ENCODE results near the gene ZFP30.
"Not testable (repeated sequence)": the region's sequence is repeated elsewhere in the genome, so short reads cannot be mapped to it uniquely, and the experiment has no call there.

The ZFP30 gene

GRCh38 chr19:37655301-37655688 lies at the start of gene ZFP30:
TSS of gene ZFP30 (minus strand) at chr19:37655465. CDS start at chr19:37647822, 7,643 bp downstream.
- Mint-ChIP-seq H3K36me3 (ENCODE audit: insufficient read depth) (peaks cover 11% of the 10 kb centered on the region), H3K9me3 (no peaks in the 10 kb centered on the region), H3K4me3 (peak within 1 kb of the TSS; percentile 95), H3K27me3 (no peaks in the 10 kb centered on the region), H3K4me1 (peaks cover 29% of the 10 kb centered on the region), H3K27ac (ENCODE audit: low read depth) (peak within 1 kb of the TSS; percentile 88)
- DNase-seq (ENCODE audit: low spot score in 2 of 2), result peak in 1 of 2 donors; percentile 50
- ATAC-seq (replicated peaks; ENCODE audit: extremely low read depth, poor library complexity, severe bottlenecking), result peak; percentile 59

DNA sequence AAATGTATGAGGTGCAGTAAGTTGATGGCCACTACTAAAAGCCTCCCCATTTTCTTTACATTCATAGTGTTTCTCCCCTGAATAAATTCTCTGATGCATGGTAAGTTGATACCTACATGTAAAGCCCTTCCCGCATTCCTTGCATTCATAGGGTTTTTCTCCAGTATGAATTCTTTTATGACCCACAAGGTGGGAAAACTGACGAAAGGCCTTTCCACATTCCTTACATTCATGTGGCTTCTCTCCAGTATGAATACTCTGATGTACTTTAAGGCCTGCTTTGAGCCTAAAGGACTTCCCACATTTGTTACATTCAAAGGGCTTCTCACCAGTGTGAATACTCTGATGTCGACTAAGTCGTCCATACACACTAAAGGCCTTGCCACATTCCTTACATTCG lies 43.8 kb upstream of the ZFP30 start:
- Mint-ChIP-seq H3K27ac (ENCODE audit: low read depth) (peak overlapping the region; percentile 3), H3K9me3 (peaks cover 40% of the 10 kb centered on the region), H3K4me3 (no peak overlapping the region), H3K4me1 (no peaks in the 10 kb centered on the region), H3K36me3 (ENCODE audit: insufficient read depth) (peaks cover 7% of the 10 kb centered on the region), H3K27me3 (no peaks in the 10 kb centered on the region)
- no peak for DNase-seq (ENCODE audit: low spot score in 2 of 2)
- ATAC-seq (replicated peaks; ENCODE audit: extremely low read depth, poor library complexity, severe bottlenecking), result no peak

DNA sequence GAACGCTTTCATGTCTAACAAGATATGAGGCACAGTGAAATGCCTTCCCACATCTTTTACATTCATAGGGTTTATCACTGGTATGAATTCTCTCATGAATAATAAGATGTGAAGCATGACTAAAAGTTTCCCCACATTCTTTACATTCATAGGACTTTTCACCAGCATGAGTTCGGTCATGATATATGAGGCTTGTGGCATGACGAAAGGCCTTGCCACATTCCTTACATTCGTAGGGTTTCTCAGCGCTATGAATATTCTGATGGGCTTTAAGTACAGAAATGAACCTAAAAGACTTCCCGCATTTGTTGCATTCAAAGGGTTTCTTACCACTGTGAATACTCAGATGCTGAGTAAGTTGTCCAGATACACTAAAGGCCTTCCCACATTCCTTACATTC lies 43.0 kb upstream of the ZFP30 start:
- Mint-ChIP-seq H3K9me3 (peaks cover 40% of the 10 kb centered on the region), H3K4me3 (no peak overlapping the region), H3K36me3 (ENCODE audit: insufficient read depth) (peaks cover 8% of the 10 kb centered on the region), H3K27ac (ENCODE audit: low read depth) (no peak overlapping the region), H3K27me3 (no peaks in the 10 kb centered on the region), H3K4me1 (no peaks in the 10 kb centered on the region)
- no peak for DNase-seq (ENCODE audit: low spot score in 2 of 2)
- no peak for ATAC-seq (replicated peaks; ENCODE audit: extremely low read depth, poor library complexity, severe bottlenecking)

DNA sequence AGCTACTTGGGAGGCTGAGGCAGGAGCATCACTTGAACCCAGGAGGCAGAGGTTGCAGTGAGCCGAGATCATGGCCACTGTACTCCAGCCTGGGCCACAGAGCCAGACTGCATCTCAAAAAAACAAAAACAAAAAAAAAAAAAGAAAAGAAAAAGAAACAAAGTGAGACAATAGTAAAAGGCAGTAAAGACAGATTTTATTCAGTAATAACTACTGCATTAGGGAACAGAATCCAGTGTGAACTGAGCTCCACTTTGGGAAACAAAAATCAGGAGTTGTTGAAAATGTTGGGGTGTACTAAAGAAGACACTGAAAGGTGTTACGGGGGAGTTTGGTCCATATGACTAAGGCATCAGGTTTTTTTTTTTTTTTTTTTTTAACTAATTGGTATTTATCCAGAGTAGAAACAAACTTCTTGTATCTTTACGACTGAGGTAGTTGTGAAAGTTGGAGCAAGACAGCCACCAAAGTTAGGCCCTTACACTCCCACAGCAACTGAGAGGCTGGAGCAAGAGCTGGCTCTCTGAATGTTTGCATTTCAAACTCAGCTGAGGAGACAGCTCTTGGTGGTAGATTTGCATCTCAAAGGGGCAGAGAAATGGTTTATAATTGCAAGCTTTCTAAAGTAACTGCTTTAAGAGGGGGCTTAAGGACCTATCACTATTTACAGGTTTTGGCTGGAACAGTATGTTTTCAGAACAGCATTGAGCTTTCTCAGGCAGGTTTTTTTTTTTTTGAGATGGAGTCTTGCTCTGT lies 40.1 kb upstream of the ZFP30 start:
- H3K27ac Mint-ChIP-seq (ENCODE audit: low read depth), result no peak overlapping the region
- peaks cover 7% of the 10 kb centered on the region for H3K4me1 Mint-ChIP-seq
- ATAC-seq (replicated peaks; ENCODE audit: extremely low read depth, poor library complexity, severe bottlenecking), result no peak
- H3K36me3 Mint-ChIP-seq (ENCODE audit: insufficient read depth), result peaks cover 7% of the 10 kb centered on the region
- DNase-seq (ENCODE audit: low spot score in 2 of 2), result no peak
- H3K4me3 Mint-ChIP-seq, result no peak overlapping the region
- H3K27me3 Mint-ChIP-seq, result no peaks in the 10 kb centered on the region
- H3K9me3 Mint-ChIP-seq, result peaks cover 30% of the 10 kb centered on the region

- H3K4me3 Mint-ChIP-seq, result peak overlapping the region; percentile 96
- peaks cover 7% of the 10 kb centered on the region for H3K4me1 Mint-ChIP-seq
- no peak for ATAC-seq (replicated peaks; ENCODE audit: extremely low read depth, poor library complexity, severe bottlenecking)
- H3K9me3 Mint-ChIP-seq, result peaks cover 12% of the 10 kb centered on the region
- peaks cover 4% of the 10 kb centered on the region for H3K36me3 Mint-ChIP-seq (ENCODE audit: insufficient read depth)
- DNase-seq (ENCODE audit: low spot score in 2 of 2), result no peak
- H3K27ac Mint-ChIP-seq (ENCODE audit: low read depth), result no peak overlapping the region
- no peaks in the 10 kb centered on the region for H3K27me3 Mint-ChIP-seq
Observed at GRCh38 chr19:37692956-37693620, 37.8 kb upstream of the ZFP30 start.

GRCh38 chr19:37691881-37692504 lies 36.7 kb upstream of the ZFP30 start:
- H3K27me3 Mint-ChIP-seq, result no peaks in the 10 kb centered on the region
- peak overlapping the region; percentile 96 for H3K4me3 Mint-ChIP-seq
- peak; percentile 95 for ATAC-seq (replicated peaks; ENCODE audit: extremely low read depth, poor library complexity, severe bottlenecking)
- DNase-seq (ENCODE audit: low spot score in 2 of 2), result peak; percentile 60
- peaks cover 3% of the 10 kb centered on the region for H3K9me3 Mint-ChIP-seq
- peaks cover 7% of the 10 kb centered on the region for H3K4me1 Mint-ChIP-seq
- H3K27ac Mint-ChIP-seq (ENCODE audit: low read depth), result peak overlapping the region; percentile 99
- peaks cover 4% of the 10 kb centered on the region for H3K36me3 Mint-ChIP-seq (ENCODE audit: insufficient read depth)

- no peaks in the 10 kb centered on the region for H3K4me1 Mint-ChIP-seq
- H3K36me3 Mint-ChIP-seq (ENCODE audit: insufficient read depth), result peaks cover 2% of the 10 kb centered on the region
- ATAC-seq (replicated peaks; ENCODE audit: extremely low read depth, poor library complexity, severe bottlenecking) (no peak), DNase-seq (ENCODE audit: low spot score in 2 of 2) (no peak)
- peaks cover 14% of the 10 kb centered on the region for H3K9me3 Mint-ChIP-seq
- no peak overlapping the region for H3K27ac Mint-ChIP-seq (ENCODE audit: low read depth)
- H3K27me3 Mint-ChIP-seq, result no peaks in the 10 kb centered on the region
- H3K4me3 Mint-ChIP-seq, result no peak overlapping the region
Observed at GRCh38 chr19:37683520-37683919, 28.3 kb upstream of the ZFP30 start.

DNA sequence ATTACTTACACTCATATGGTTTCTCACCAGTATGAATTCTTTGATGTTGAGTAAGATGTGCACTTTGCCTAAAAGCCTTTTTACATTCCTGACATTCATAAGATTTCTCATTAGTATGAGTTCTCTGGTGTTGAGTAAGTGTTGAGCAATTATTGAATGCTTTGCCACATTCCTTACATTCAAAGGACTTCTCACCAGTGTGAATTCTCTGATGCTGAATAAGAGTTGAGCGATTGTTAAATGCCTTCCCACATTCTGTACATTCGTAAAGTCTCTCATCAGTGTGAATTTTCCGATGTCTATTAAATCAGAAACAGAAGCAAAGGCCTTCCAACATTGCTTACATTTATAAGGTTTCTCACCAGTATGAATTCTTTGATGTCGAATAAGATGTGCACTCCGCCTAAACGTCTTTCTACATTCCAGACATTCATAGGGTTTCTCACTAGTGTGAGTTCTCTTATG lies 14.2 kb upstream of the ZFP30 start:
- H3K9me3 Mint-ChIP-seq, result peaks cover 11% of the 10 kb centered on the region
- no peaks in the 10 kb centered on the region for H3K36me3 Mint-ChIP-seq (ENCODE audit: insufficient read depth)

DNA sequence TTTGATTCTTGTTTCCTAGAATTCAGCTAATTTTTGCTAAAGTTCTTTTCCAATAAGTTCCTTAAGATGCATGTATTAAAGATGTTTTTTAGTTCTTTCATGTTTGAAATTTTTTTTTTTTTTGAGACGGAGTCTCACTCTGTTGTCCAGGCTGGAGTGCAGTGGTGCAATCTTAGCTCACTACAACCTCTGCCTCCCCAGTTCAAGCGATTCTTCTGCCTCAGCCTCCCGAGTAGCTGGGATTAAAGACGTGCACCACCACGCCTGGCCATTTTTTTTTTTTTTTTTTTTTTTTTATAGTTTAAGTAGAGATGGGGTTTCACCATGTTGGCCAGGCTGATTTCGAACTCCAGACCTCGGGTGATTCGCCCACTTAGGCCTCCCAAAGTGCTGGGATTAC lies 1.9 kb upstream of the ZFP30 start:
- H3K27me3 Mint-ChIP-seq; H3K9me3 Mint-ChIP-seq; ATAC-seq (replicated peaks; ENCODE audit: extremely low read depth, poor library complexity, severe bottlenecking); DNase-seq (ENCODE audit: low spot score in 2 of 2): not testable (repeated sequence)
- Mint-ChIP-seq H3K4me3 (peak overlapping the region; percentile 95), H3K36me3 (ENCODE audit: insufficient read depth) (peaks cover 11% of the 10 kb centered on the region), H3K4me1 (peaks cover 29% of the 10 kb centered on the region), H3K27ac (ENCODE audit: low read depth) (peak overlapping the region; percentile 88)

More for the DNA sequence above, 14.2 kb upstream of the ZFP30 start:
- H3K4me3 Mint-ChIP-seq, result no peak overlapping the region
- DNase-seq (ENCODE audit: low spot score in 2 of 2) (no peak), ATAC-seq (replicated peaks; ENCODE audit: extremely low read depth, poor library complexity, severe bottlenecking) (no peak)
- no peaks in the 10 kb centered on the region for H3K4me1 Mint-ChIP-seq
- H3K27me3 Mint-ChIP-seq, result no peaks in the 10 kb centered on the region
- H3K27ac Mint-ChIP-seq (ENCODE audit: low read depth), result no peak overlapping the region

DNA sequence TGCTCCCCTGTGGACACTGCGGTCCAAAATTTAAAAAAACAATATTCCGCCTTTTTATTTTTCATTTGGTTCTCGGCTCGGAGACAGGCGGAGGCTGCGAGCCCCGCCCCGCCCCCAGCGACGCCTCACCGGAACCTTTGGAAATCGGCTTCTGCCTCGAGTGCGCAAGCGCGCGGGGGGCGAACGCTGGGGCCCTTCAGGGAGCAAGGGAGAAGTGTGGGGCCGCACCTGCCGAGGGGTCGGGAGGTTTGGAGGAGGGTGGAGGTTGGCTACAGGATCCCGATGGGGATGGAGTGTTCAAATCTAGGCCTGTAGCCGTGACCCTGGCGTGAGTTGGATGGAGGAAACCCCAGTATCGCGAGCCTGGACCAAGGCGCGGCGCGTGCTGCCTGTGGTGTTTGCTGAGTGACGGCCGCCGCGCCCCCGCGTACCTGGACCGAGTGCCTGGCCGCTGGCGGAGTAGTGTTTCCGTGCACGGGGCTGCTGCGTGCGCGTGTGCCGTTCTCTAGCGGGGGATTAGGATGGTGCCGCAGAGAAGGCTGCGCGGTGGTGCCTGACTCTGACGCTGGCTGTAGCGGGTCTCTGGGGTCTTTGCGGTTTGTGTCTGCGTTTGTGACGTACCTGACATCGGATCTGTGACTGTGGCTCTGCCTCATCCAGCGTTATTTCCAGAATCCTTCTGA lies 565 bp upstream of the ZFP30 start:
- Mint-ChIP-seq H3K9me3 (no peaks in the 10 kb centered on the region), H3K4me1 (peaks cover 29% of the 10 kb centered on the region), H3K4me3 (peak overlapping the region; percentile 95), H3K36me3 (ENCODE audit: insufficient read depth) (peaks cover 11% of the 10 kb centered on the region), H3K27me3 (no peaks in the 10 kb centered on the region), H3K27ac (ENCODE audit: low read depth) (peak overlapping the region; percentile 88)
- ATAC-seq (replicated peaks; ENCODE audit: extremely low read depth, poor library complexity, severe bottlenecking) (peak; percentile 78), DNase-seq (ENCODE audit: low spot score in 2 of 2) (peak; percentile 65 to 66)

GRCh38 chr19:37654629-37655300 lies 500 bp downstream of the ZFP30 start:
- Mint-ChIP-seq H3K27me3 (no peaks in the 10 kb centered on the region), H3K4me3 (peak overlapping the region; percentile 95), H3K4me1 (peaks cover 29% of the 10 kb centered on the region), H3K36me3 (ENCODE audit: insufficient read depth) (peaks cover 11% of the 10 kb centered on the region), H3K9me3 (no peaks in the 10 kb centered on the region), H3K27ac (ENCODE audit: low read depth) (peak overlapping the region; percentile 88)
- ATAC-seq (replicated peaks; ENCODE audit: extremely low read depth, poor library complexity, severe bottlenecking) (no peak), DNase-seq (ENCODE audit: low spot score in 2 of 2) (no peak)

DNA sequence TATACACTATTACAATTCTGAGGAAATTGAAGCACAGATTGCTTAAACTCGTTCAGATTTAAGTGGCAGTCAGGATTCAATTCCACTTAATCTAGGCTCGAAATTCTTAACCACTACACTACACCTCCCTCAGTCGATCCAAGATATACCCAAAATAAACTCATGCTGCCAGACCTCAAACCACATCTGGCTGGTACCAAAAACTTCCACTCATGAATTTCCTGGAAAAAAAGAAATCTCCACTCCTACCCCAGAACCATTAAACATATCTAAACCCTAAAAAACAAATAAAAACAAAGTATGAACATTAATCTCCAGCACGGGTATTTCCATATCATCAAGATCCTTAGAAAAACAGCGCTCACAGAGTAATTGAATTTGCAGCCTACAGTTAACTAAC lies 1.1 kb downstream of the ZFP30 start:
- no peaks in the 10 kb centered on the region for H3K9me3 Mint-ChIP-seq
- peak overlapping the region; percentile 88 for H3K27ac Mint-ChIP-seq (ENCODE audit: low read depth)
- peaks cover 11% of the 10 kb centered on the region for H3K36me3 Mint-ChIP-seq (ENCODE audit: insufficient read depth)
- no peak for DNase-seq (ENCODE audit: low spot score in 2 of 2)
- H3K27me3 Mint-ChIP-seq, result no peaks in the 10 kb centered on the region
- no peak for ATAC-seq (replicated peaks; ENCODE audit: extremely low read depth, poor library complexity, severe bottlenecking)
- H3K4me3 Mint-ChIP-seq, result peak overlapping the region; percentile 95
- H3K4me1 Mint-ChIP-seq, result peaks cover 29% of the 10 kb centered on the region

Data from central memory CD8-positive, alpha-beta T cell (primary cell).